ENCODE data around the gene VPS8. TPM values are rescaled to one million over a fixed set of nuclear protein-coding genes. Genes with fewer than 3 reads are reported as not detected.

VPS8 gene
- total and polyA plus RNA-seq, 2 of the 8 experiments (the other 6 are each of a cell fraction or from before 2014, with no cell fraction given), result 13.0 to 41.0 TPM

DNA sequence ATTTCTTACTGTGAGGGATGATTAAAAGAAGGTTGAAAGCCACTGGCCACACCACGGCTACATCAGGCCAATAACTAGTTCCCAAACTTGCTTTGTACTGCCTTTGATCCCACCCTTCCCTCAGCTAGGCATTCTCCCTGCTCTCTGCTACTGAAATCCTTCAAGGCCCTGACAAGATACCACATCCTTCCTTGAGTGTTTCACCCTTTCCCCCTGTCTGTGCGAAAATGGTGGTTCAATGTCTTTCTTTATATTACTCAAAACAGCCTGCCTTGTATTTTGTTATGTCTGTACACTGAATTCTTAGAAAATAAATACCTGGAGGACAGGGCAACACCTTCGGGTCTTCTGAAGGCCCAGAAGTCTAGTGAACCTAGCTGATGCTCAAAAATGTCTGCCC is 932 bp upstream of the VPS8 start (continued):
- TF ChIP-seq RBBP5 (IDR thresholded peaks at IDR 0.05; ENCODE audit: borderline replicate concordance, low read depth, low read length) (no peak), EZH2 (IDR thresholded peaks at IDR 0.05; ENCODE audit: low read depth, low read length, severe bottlenecking) (no peak), TBP (IDR thresholded peaks at IDR 0.05; ENCODE audit: low read depth, low read length) (no peak), TEAD4 (IDR thresholded peaks at IDR 0.05; ENCODE audit: low read depth, low read length) (no peak)
